ENCODE data around the gene RNF113B.

RNF113B gene

DNA sequence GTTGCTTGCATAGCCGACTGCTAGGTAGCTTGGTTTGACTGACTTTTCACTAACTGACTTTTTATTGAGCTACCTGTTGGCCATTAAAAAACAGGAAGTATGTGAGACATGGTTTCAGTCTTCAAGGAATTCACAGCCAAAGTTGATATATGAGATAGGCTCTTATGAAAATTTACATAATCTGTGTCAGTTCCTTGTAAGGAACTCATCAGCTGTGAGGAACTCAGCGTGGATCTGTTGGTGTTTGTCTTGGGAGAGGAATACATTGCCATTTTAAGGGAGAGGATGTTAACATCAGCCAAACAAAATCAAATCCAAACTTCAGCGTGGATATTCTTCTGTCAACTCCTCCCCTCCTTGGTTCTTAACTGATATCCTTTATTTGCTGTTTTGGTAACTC, 2.0 kb downstream of the RNF113B start:
- no peak for DNase-seq

DNA sequence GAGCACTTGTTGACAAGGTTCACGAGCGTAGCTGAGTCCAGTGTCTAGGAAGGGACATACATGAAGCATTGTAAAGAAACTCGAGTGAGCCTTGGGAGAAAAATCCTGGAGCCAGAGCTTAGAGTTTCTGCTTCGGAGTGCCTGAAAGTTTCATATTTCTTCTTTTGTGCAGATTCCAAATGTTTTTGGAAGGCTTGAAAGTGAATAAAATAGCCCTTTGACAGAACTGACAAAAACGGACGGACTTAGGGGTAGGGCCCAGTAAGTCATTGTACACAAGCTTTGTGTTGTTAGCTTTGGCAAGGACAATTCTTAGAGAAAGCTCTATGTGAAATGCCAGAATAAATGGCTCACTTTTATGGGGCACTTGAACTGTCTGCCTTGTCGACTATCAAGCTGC, 2.8 kb downstream of the RNF113B start:
- DNase-seq: no peak

GRCh38 chr13:98173431-98174152, 3.5 kb downstream of the RNF113B start:
- no peak for DNase-seq

DNA sequence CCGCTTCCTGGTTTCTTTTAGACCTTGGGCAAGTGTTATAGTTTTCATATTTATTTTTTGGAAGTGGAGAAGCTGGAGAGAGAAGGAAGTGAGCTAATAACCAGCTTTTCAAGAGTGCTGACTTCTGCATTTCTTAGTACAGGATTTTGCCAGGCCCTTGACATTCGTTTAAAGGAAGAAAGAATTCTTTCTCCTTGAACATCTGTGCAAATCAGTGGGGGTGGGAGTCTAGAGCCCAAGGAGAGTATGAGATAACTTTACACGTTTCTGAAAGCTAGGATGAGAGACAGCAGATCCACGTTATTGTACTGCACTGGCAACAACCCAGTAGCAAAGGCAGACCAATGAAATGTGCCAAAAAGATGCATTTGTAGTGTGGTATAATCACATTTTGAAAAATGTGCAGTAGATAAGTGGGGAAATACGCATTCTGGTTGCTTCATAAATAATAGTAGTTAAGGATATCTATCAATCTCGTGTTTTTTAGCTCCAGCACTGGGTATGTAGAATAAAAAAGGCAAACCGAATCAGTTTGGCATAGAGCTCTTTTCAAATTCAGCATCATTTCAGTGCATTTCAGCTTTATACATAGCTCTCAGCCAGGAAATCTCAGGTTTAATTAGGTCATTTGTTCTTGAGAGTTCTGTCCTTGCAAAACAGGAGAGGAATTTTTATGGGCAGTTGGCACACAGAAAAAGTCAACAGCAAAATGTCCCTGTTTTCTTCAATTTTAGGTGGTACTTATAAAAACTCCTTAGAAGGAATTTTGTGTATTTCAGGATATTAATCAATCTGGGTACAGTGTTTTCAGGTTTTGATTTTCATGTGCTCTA, 4.3 kb downstream of the RNF113B start:
- DNase-seq: peak in 1 of 56 donors; percentile 7

GRCh38 chr13:98171900-98172589, 5.0 kb downstream of the RNF113B start:
- DNase-seq: peak in 37 of 56 donors; percentile 8 to 72 (median 31)

GRCh38 chr13:98169331-98169730, 7.7 kb downstream of the RNF113B start:
- no peak for DNase-seq

- DNase-seq: no peak
Observed at GRCh38 chr13:98162935-98163334, 14.1 kb downstream of the RNF113B start.

- DNase-seq: no peak
Observed at GRCh38 chr13:98158172-98158899, 18.7 kb downstream of the RNF113B start.

DNA sequence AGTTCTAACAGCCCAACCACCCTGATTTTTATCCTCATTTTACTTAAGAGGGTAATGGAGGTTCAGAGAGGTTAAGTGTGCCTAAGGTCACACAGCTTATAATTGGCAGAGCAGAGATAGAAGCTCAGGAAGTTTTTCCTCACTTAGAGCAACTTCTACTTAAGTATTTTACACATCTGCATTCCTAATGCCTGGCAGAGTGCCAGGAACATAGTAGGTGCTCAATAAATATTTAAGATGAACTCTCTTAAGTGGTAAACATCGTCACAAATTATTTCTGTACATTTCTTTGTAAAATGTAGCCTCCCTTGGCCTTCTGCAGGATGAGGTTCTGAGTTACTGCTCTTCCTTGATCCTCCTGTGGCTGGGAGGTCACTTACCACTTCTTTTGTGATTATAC, 19.5 kb downstream of the RNF113B start:
- DNase-seq: no peak

DNA sequence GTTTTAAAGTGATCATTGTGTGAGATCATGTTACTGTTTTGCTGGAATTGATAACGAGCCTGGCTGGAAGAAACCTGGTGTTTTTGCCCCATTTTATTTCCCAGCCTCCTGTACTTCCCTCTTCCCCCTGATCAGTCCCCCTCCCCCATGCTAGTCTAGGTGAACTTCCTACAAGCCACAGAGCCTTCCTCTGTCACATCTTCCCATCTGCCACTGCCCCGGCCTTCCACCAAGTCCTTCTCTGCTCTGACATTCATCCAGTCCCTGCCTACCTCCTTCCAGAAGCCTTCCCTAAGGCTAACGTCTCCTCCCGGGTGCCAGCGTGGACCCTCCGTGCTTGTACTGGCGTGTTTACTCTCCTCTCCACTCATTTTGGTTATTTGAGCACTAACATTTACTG, 19.9 kb downstream of the RNF113B start:
- no peak for DNase-seq

GRCh38 chr13:98156259-98156658, 20.8 kb downstream of the RNF113B start:
- no peak for DNase-seq

GRCh38 chr13:98155475-98156109, 21.5 kb downstream of the RNF113B start:
- no peak for DNase-seq

GRCh38 chr13:98150832-98151479, 26.1 kb downstream of the RNF113B start:
- no peak for DNase-seq

- DNase-seq: no peak
Observed at GRCh38 chr13:98147521-98147920, 29.5 kb downstream of the RNF113B start.

DNA sequence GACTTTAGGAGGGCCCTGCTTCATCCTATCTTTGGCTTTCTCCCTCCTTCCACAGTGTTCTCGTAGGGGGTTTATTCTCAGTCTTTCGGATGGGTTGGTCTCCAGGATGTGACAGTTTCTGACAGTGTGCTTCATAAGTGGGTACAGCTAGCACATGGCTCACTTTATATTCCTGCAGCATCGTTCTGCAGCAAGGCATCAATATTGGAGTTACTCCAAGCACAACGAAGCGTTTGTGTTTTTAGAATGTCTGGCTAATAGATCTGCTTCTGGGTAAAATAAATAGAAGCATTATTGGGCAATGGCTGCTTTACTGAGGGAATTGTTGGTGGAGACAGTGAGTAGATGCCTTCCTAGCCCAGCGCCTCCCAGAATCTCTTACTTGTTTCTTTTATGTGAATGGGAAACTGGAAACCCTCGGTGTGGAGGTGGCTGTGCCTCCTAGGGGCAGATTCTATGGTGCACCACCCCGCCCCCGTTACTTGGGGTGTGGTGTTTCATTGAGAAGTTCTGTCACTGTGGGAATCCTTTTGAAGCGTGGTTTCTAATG, 32.2 kb downstream of the RNF113B start:
- peak in 26 of 56 donors; percentile 2 to 61 (median 24) for DNase-seq

DNA sequence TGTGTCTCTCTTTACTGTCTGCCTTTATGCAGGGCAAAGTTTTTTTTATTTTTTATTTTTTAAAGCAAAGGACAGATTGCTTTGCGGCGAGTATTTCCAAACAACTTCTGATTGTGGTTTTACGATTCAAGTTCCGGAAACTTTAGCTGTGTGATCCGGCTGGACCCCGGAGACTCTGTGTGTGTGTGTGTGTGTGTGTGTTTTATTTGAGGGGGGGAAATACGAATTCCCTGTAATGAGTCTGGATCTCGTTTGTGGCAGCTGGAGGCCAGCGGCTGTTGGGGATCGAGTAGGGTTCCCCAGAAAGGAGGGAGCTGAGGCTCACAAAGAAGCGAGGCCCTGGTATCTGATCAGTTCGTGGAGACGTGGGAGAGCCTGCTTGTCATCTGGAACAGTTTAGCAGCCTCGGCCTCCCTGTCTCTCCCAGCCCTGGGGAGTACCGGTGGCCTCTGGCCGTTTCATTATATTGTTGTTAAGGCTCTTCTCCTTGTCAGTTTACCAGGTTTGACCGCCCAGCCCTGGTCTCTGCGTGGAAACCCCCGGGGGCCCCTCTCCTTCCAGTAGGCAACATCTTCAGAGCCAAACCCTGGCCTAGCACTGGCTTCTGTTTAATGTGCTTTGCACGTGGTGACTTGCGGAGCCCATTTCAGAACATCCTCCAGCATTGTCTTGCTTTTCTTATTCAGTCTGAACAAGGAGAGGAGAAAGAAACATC, 32.9 kb downstream of the RNF113B start:
- DNase-seq: peak in 11 of 56 donors; percentile 9 to 52 (median 28)

DNA sequence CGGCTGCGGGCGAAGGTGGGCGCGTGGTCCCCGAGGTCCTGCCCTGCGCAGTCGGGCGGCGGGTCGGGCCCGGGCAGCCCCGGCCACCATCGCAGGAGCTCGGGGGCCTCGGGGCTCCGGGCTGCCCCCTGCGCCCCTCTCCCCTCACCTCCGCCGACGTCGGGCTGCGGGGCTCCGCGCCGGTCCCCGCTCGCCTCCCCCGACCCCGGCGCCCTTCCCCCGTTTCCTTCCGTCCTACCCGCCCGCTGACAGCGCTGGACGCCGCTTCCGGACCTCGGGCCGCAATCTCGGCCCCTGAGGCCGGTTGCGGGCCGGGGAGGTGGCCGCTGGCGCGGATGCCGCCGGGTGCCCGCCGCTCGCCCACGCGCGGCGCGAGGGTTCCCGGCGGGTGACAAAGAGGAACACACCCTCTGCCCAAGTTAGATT, 33.5 kb downstream of the RNF113B start:
- DNase-seq: peak in 2 of 56 donors; percentile 8 to 21

GRCh38 chr13:98143157-98143553, 33.9 kb downstream of the RNF113B start:
- peak in 13 of 56 donors; percentile 25 to 61 (median 45) for DNase-seq

Measured in amygdala (tissue), 56 donors.